WERI-Rb-1 (cell line): ENCODE measurements around the gene WDR5.
"Not testable (repeated sequence)": the region's sequence is repeated elsewhere in the genome, so short reads cannot be mapped to it uniquely, and the experiment has no call there.

Experiments
- DNase-seq: peaks from one replicate; pipeline ENCODE4 v3.0.0-alpha.2; 2020
- H3K27ac ChIP-seq: fragments of 250-450 bp; sonication (Bioruptor Pico); 2 replicates; pipeline ENCODE4 v1.5.1; 2020; ENCODE audit warnings: mild to moderate bottlenecking, moderate library complexity
- H3K27me3 ChIP-seq: fragments of 250-450 bp; sonication (Bioruptor Pico); 2 replicates; pipeline ENCODE4 v1.5.1; 2021; ENCODE audit warnings: mild to moderate bottlenecking, low read depth, moderate library complexity; ENCODE audit not compliant: insufficient read depth, severe bottlenecking
- H3K36me3 ChIP-seq: fragments of 250-450 bp; sonication (Bioruptor Pico); 2 replicates; pipeline ENCODE4 v1.5.1; 2020; ENCODE audit warnings: mild to moderate bottlenecking, moderate library complexity
- H3K4me3 ChIP-seq: 2 replicates; pipeline ENCODE4 v1.5.1; 2011; ENCODE audit warnings: low read depth, mild to moderate bottlenecking, control low read depth, low read length
- H3K9me3 ChIP-seq: fragments of 250-450 bp; sonication (Bioruptor Pico); 2 replicates; pipeline ENCODE4 v1.5.1; 2021; ENCODE audit warnings: mild to moderate bottlenecking, moderate library complexity; ENCODE audit not compliant: severe bottlenecking
- TF ChIP-seq, protein P1 (sequence below): IDR thresholded peaks from 2 replicates; pipeline ENCODE4 v1.5.1; 2011; ENCODE audit warnings: low read depth, mild to moderate bottlenecking, control low read depth, inconsistent platforms, low read length

Gene WDR5

DNA sequence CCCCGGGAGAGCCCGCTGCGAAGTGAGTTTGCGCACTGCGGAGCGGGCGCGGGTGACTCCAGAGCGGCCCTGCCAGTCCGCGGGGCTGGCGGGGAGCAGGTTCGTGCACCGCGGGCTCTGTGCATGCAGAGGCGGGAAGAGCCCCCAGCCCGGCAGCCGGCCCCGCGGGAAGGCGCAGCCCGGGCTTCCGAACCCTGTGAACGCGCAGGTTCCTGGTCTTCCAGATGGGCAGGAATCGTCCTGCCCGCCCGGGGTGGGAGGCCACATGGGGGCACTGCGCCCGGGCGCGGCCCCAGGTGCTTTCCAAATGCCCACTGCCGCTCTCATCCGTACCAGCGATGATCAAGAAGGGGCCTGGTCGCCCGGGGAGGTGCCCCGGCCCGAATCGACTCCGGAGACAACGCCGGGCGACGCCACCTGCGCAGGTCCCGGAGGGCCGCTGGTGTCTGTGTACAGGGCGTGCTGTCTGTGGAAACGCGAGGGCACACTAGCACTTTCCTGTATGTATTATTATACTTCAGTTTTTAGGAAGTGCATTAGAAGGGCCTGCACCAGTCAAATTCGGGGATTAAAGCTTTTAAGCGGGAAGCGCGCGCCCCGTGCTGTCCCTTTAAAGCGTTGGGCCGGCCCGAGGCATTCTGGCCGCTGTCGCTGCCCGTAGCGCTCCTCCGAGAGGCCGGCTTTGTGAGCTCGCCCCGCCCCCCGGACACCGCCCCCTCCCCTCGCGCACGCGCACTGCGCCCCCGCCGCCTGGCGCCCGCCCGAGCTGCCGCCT, at the start of gene WDR5:
WDR5 (plus strand) TSS at position 740 of the 775 bp plus-strand sequence. CDS start 3,796 bp downstream, outside the sequence.
- Histone ChIP-seq H3K27me3 (no peaks in the 10 kb centered on the region), H3K4me3 (peak within 1 kb of the TSS; percentile 81), H3K27ac (peak within 1 kb of the TSS; percentile 99), H3K9me3 (no peaks in the 10 kb centered on the region), H3K36me3 (peaks cover 32% of the 10 kb centered on the region)
- TF ChIP-seq, protein P1, sequence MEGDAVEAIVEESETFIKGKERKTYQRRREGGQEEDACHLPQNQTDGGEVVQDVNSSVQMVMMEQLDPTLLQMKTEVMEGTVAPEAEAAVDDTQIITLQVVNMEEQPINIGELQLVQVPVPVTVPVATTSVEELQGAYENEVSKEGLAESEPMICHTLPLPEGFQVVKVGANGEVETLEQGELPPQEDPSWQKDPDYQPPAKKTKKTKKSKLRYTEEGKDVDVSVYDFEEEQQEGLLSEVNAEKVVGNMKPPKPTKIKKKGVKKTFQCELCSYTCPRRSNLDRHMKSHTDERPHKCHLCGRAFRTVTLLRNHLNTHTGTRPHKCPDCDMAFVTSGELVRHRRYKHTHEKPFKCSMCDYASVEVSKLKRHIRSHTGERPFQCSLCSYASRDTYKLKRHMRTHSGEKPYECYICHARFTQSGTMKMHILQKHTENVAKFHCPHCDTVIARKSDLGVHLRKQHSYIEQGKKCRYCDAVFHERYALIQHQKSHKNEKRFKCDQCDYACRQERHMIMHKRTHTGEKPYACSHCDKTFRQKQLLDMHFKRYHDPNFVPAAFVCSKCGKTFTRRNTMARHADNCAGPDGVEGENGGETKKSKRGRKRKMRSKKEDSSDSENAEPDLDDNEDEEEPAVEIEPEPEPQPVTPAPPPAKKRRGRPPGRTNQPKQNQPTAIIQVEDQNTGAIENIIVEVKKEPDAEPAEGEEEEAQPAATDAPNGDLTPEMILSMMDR: peak; percentile 13; the same call in 1 of the 2 replicates
- DNase-seq: peak; percentile 92

DNA sequence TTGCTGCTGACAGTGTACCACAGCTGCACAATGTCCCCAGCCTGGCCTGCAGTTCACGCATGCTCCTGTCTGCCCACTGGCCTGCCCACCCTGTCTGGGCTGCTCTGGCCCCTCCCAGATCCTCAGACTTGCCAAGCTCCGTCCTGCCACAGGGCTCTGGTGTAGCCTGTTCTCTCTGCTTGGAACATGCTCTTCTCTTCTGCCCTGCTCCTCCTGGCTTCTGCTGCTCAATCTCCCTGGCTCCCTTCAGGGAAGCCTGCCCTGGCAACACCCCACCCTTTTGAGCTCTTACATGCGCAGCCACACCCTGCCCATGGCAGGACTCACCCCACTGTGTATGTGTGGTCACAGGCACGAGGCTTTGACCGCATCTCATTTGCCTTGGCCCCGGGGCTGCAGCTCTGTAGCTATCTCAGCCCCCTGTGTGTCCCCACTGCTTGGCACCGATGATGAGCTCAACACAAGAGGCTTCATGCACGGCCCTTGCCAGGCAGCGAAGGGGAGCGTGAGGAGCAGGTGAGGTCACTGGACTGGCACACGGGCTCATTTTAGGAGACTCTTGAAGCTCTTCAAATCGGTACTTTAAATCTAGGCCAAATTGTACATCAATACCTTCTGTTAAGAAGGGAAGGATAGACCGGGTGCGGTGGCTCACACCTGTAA, 47.7 kb upstream of the WDR5 start:
- H3K9me3 ChIP-seq: no peaks in the 10 kb centered on the region
- H3K27ac ChIP-seq: no peak overlapping the region
- no peaks in the 10 kb centered on the region for H3K27me3 ChIP-seq
- H3K4me3 ChIP-seq: no peak overlapping the region
- H3K36me3 ChIP-seq: no peaks in the 10 kb centered on the region
- TF ChIP-seq, protein P1: no peak
- no peak for DNase-seq

DNA sequence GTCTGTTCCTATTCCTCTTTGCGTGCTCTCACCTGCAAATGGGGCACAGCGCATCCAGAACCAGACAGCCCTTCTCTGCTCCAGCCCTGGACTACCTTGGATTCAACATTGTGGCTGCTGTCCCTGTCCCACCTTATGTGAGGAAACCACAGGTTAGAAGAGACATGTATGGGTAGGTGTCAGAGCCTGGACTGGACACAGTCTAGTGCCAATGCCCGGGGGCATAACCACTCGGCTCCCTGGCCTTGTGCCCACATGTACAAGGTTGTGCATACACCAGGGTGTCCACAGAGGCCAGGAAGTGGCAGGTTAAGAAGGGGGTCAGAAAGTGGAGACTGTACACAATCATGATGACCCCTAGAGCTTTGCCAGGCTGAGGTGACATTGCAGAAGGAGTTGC, 45.9 kb upstream of the WDR5 start:
- no peak for DNase-seq
- no peaks in the 10 kb centered on the region for H3K36me3 ChIP-seq
- no peaks in the 10 kb centered on the region for H3K27me3 ChIP-seq
- H3K27ac ChIP-seq: no peak overlapping the region
- no peak overlapping the region for H3K4me3 ChIP-seq
- TF ChIP-seq, protein P1: no peak
- H3K9me3 ChIP-seq: no peaks in the 10 kb centered on the region

DNA sequence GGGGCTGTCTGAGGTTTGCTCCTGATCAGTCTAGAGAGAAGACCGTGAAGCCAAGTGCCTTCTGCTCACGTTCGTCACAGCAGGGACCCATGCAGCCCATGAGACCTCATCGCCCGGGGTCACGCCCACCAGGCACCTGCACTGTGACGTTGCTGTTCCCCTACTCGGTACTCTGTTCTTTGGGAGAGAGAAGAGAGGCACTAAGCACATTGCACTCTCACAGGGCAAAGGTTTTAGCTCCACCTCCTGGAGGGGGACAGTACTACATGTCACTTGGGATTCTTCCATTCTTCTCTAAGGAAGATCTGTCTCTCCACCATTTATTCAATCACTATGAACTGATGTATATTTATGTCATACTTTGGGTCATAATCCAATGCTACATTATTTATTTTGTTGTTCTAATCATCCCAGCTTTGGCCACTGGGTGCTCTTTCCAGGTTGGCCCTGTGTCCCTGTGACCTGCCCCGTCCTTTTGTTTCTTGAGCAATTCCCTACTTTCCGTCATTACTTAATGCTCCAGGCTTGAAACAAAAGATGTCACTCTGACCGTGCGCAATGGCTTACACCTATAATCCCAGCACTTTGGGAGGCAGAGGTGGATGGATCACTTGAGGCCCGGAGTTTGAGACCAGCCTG, 36.6 kb upstream of the WDR5 start:
- no peaks in the 10 kb centered on the region for H3K27me3 ChIP-seq
- no peak overlapping the region for H3K4me3 ChIP-seq
- no peaks in the 10 kb centered on the region for H3K36me3 ChIP-seq
- TF ChIP-seq, protein P1: peak; percentile 82
- peak; percentile 58 for DNase-seq
- peaks cover 2% of the 10 kb centered on the region for H3K9me3 ChIP-seq
- H3K27ac ChIP-seq: no peak overlapping the region

DNA sequence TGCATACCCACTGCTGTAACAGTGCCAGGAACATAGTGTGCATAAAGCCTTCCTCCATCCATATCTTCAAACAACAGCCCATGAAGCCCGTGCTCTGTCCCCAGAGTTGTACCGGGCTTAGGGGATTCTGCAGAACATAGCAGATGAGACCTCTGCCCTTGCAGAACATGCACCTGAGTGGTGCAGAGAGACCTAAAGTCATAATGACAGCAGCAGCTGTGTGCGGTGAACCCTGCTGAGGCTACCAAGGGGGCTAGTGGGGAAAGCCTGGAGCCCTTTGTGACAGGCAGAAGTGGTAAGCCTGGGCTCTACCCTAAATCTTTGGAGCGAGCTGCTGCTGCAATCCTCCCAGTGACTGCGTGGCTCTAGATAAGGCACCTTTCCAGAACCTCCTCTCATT, 35.8 kb upstream of the WDR5 start:
- H3K4me3 ChIP-seq: no peak overlapping the region
- DNase-seq: no peak
- H3K27ac ChIP-seq: no peak overlapping the region
- peaks cover 2% of the 10 kb centered on the region for H3K9me3 ChIP-seq
- TF ChIP-seq, protein P1: no peak
- H3K36me3 ChIP-seq: no peaks in the 10 kb centered on the region
- H3K27me3 ChIP-seq: no peaks in the 10 kb centered on the region

DNA sequence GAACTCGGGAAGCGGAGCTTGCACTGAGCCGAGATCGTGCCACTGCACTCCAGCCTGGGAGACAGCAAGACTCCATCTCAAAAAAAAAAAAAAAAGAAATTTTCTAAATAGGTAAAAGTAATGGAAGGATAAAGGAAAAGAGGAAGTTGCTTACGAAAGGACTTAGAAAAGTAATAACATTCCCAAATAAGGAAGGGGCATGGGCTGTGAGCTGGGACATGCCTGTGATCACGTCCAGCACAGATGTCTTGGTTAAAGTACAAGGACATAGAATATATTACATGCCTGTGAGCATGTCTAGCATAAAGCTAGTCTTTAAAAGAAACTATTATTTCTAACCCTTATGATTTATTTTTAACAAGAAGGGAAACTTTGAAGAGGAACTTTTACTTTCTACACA, 34.7 kb upstream of the WDR5 start:
- not testable (repeated sequence) for DNase-seq, H3K27ac ChIP-seq, H3K4me3 ChIP-seq, H3K9me3 ChIP-seq, H3K27me3 ChIP-seq, H3K36me3 ChIP-seq
